K562 (cell line): ENCODE measurements around the gene ZNF180. TPM values are rescaled to one million over a fixed set of nuclear protein-coding genes. Genes with fewer than 3 reads are reported as not detected.

Experiments used
- ATAC-seq: fragments of 200-7000 bp; cut with Tn5 transposase; 3 replicates; pipeline ENCODE4 v1.9.1; 2020; ENCODE audit warnings: moderate library complexity
- BruUV-seq: library from RNA; stranded (reverse); fragments of 400-500 nt; replicated peaks from 2 replicates; lab custom pipeline; 2021; lab: Mats Ljungman, UMichigan
- CTCF ChIA-PET: fragments of 300-600 bp; formaldehyde crosslinking; extraction: SDS; loops from one replicate; lab custom pipeline; 2021; ENCODE audit warnings: low intra/inter-chr PET ratio; lab: Yijun Ruan, JAX
- POLR2A ChIA-PET: fragments of 300-600, 350-650 bp; sonication (Branson Sonifier 250); formaldehyde crosslinking; extraction: SDS; loops from one replicate; lab custom pipeline; 2021; ENCODE audit warnings: antibody characterized with exemption, inconsistent platforms; lab: Yijun Ruan, JAX
- DNase-seq, 4 experiments: peaks; one replicate each; pipeline versions ENCODE4 v3.0.0 to v3.0.0-alpha.2; 2011 to 2018; ENCODE audit warnings: low spot score in 3 of 4, mixed read lengths in 3 of 4; ENCODE audit errors: extremely low read depth in 1 of 4
- FAIRE-seq: peaks from 2 replicates; lab custom pipeline; 2011; peaks lifted over from hg19 to GRCh38; lab: Jason Lieb, UNC
- H2AFZ ChIP-seq: 2 replicates; pipeline ENCODE4 v1.6.0; 2011; ENCODE audit warnings: low read depth, low read length, control low read depth, inconsistent platforms
- H3K27ac ChIP-seq: fragments of 200-600 bp; 3 replicates; pipeline ENCODE4 v1.8.0; 2011; ENCODE audit warnings: low read depth, mild to moderate bottlenecking, control low read depth, inconsistent platforms, low read length, moderate library complexity, mixed read lengths; ENCODE audit errors: extremely low read depth
- H3K27me3 ChIP-seq, 2 experiments: fragments of 300-600 bp in 1 of 2; 2 replicates in 1 of 2; 3 replicates in 1 of 2; pipeline versions ENCODE4 v1.6.0 to v1.8.0; 2011; ENCODE audit warnings: inconsistent platforms in 2 of 2, low read length in 2 of 2, mild to moderate bottlenecking in 1 of 2, mixed read lengths in 1 of 2, moderate library complexity in 1 of 2; ENCODE audit not compliant: control insufficient read depth in 2 of 2, insufficient read depth in 2 of 2
- H3K36me3 ChIP-seq: fragments of 300-600 bp; 3 replicates; pipeline ENCODE4 v1.8.0; 2011; ENCODE audit warnings: mild to moderate bottlenecking, low read length, inconsistent platforms; ENCODE audit not compliant: control insufficient read depth, insufficient read depth
- H3K4me1 ChIP-seq, 2 experiments: fragments of 200-600 bp in 1 of 2; replicated peaks in 1 of 2; 2 replicates in 1 of 2; 3 replicates in 1 of 2; pipeline versions ENCODE4 v1.5.1 to v1.8.0; 2011; ENCODE audit warnings: inconsistent platforms in 2 of 2, low read length in 2 of 2, mild to moderate bottlenecking in 1 of 2, mixed read lengths in 1 of 2, moderate library complexity in 1 of 2; ENCODE audit not compliant: control insufficient read depth in 2 of 2, insufficient read depth in 2 of 2
- H3K4me2 ChIP-seq: 2 replicates; pipeline ENCODE4 v1.6.1; 2011; ENCODE audit warnings: low read length, control low read depth, inconsistent platforms, mixed read lengths; ENCODE audit not compliant: insufficient read depth
- H3K4me3 ChIP-seq: fragments of 200-600 bp; sonication (generic), shearing (Covaris generic); 2 replicates; pipeline ENCODE4 v1.5.1; 2016; ENCODE audit warnings: control low read depth, inconsistent platforms
- H3K79me2 ChIP-seq: fragments of 200-600 bp; 3 replicates; pipeline ENCODE4 v1.8.0; 2011; ENCODE audit warnings: low read length, inconsistent platforms; ENCODE audit not compliant: control insufficient read depth, insufficient read depth
- H3K9ac ChIP-seq, 2 experiments: 2 replicates each; pipeline versions ENCODE4 v1.6.0 to v1.6.1; 2011; ENCODE audit warnings: low read depth in 2 of 2, low read length in 2 of 2, control low read depth in 1 of 2, inconsistent platforms in 1 of 2, mild to moderate bottlenecking in 1 of 2, mixed read lengths in 1 of 2; ENCODE audit not compliant: insufficient read depth in 1 of 2
- H3K9me1 ChIP-seq: one replicate; pipeline ENCODE4 v1.6.0; 2011; ENCODE audit warnings: inconsistent platforms, mild to moderate bottlenecking, low read length, moderate library complexity; ENCODE audit not compliant: control insufficient read depth, insufficient read depth
- H3K9me3 ChIP-seq: replicated peaks from 2 replicates; pipeline ENCODE4 v1.5.1; 2011; ENCODE audit warnings: low read depth, low read length, inconsistent platforms; ENCODE audit not compliant: control insufficient read depth, insufficient read depth
- H4K20me1 ChIP-seq: replicated peaks from 2 replicates; pipeline ENCODE4 v1.6.1; 2011; ENCODE audit warnings: low read length, inconsistent platforms, mixed read lengths; ENCODE audit not compliant: control insufficient read depth, insufficient read depth
- CAMTA2 ChIP-seq: fragments of 250-450 bp; sonication (Bioruptor Pico); conservative IDR thresholded peaks from 2 replicates; pipeline ENCODE4 v1.5.1; 2022
- ESRRA ChIP-seq: fragments of 450-650 bp; IDR thresholded peaks from 2 replicates; pipeline ENCODE4 v1.6.1; 2014; ENCODE audit warnings: low read depth, mild to moderate bottlenecking, moderate library complexity, borderline replicate concordance
- SIN3B ChIP-seq: fragments of 450-650 bp; IDR thresholded peaks from 2 replicates; pipeline ENCODE4 v1.6.1; 2017; ENCODE audit warnings: low read depth, mild to moderate bottlenecking, moderate library complexity
- WGBS: fragments of 100-300 bp; shearing (Covaris generic); methylation state at CpG from one replicate; pipeline ENCODE4 v1.1.6; 2016; ENCODE audit warnings: low coverage, mixed read lengths; ENCODE audit not compliant: insufficient coverage; ENCODE audit errors: missing lambda C conversion rate; 5-methylcytosine and 5-hydroxymethylcytosine counted together
- in situ Hi-C: fragments of 300-500 bp; cut with MboI; formaldehyde crosslinking; loops from 4 replicates; pipeline ENCODE4 v1.15.0; 2018; ENCODE audit warnings: inconsistent platforms, mixed read lengths
- intact Hi-C: fragments of 100-400 bp; cut with micrococcal nuclease; formaldehyde crosslinking; loops from 2 replicates; pipeline ENCODE4 v1.14.2; 2022
- polyA plus RNA-seq, 8 experiments: library from polyadenylated mRNA; depleted of rRNA in 4 of 8; stranded (reverse) in 5 of 8; unstranded in 3 of 8; fragments of >200 nt; fragmentation: Nextera tagmentation in 2 of 8; fragmentation: Illumina TruSeq in 1 of 8; extraction: Ambion mirVana in 2 of 8; extraction: Trizol in 1 of 8; gene quantifications; 2 replicates each; pipeline versions ENCODE4 v1.2.1 to v1.2.3, GENCODE V29; 2011 to 2014; ENCODE audit warnings: inconsistent platforms in 1 of 8, missing spikeins in 1 of 8
- total RNA-seq, 7 experiments: library from RNA; depleted of rRNA in 6 of 7; stranded (reverse); fragments of >200 nt in 6 of 7; fragmentation: Illumina TruSeq in 2 of 7; extraction: Trizol in 2 of 7; gene quantifications; 2 replicates each; pipeline versions ENCODE4 v1.2.1 to v1.2.3, GENCODE V29; 2011 to 2021; ENCODE audit warnings: low replicate concordance in 1 of 7
- TF ChIP-seq, protein P1 (sequence below), 2 experiments: fragments of 150-350 bp in 1 of 2; IDR thresholded peaks; 2 replicates each; pipeline ENCODE4 v1.6.1; 2012 to 2016; ENCODE audit warnings: low read depth in 2 of 2, low read length in 2 of 2, mild to moderate bottlenecking in 1 of 2, moderate library complexity in 1 of 2
- TF ChIP-seq, protein P2 (sequence below), 2 experiments: fragments of 450-650 bp; IDR thresholded peaks; 2 replicates each; pipeline ENCODE4 v1.6.1; 2016; ENCODE audit warnings: mild to moderate bottlenecking in 2 of 2, borderline replicate concordance in 1 of 2, low read depth in 1 of 2, moderate library complexity in 1 of 2
- TF ChIP-seq, protein P3 (sequence below): fragments of 250-450 bp; sonication (Bioruptor Pico); IDR thresholded peaks from 2 replicates; pipeline ENCODE4 v1.4.0; 2020; ENCODE audit warnings: mild to moderate bottlenecking, moderate library complexity

Gene ZNF180
- total and polyA plus RNA-seq, 9 of the 15 experiments (the other 6 are each of a cell fraction or from before 2014, with no cell fraction given) = 1.8 to 8.7 (median 5.9) TPM

DNA sequence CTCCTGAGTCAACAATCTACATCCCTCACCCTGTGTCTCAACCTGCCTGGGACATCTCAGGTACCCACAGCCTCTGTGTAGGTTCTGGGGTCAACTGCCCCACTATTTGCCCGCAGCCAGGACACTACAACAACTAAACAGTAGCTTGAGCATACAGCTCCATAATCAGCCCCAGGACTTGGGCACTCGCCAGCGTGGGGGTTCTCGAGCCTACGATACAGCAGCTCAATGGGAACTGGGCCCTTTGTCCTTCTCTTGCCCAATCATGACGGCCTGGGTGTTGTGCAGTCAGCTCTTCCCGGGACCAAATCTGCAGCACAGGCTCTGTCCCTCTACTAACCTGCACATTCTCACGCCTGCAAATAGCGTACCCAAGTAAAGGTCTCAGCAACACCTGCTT is 1.3 kb downstream of the ZNF180 start:
- H3K9ac ChIP-seq = no peak overlapping the region
- peak overlapping the region; percentile 65; the same call in 1 of the 2 replicates for H3K4me3 ChIP-seq
- no peak overlapping the region for H2AFZ ChIP-seq
- H3K79me2 ChIP-seq = peaks cover 29% of the 10 kb centered on the region
- ATAC-seq (no peak), DNase-seq (no peak), FAIRE-seq (peak; percentile 32)
- no peaks in the 10 kb centered on the region for H4K20me1 ChIP-seq
- no peak overlapping the region for H3K27ac ChIP-seq
- H3K4me2 ChIP-seq = peak overlapping the region; percentile 92
- ChIA-PET POLR2A (interaction anchor here (0.6 kb wide), 1 partner anchor 506 kb away, joined by 3 read pairs; no protein-coding TSS in a partner anchor), CTCF (no interaction called here)
- intact Hi-C loops (no loop called here), in situ Hi-C loops (no loop called here)
- no peaks in the 10 kb centered on the region for H3K9me1 ChIP-seq
- no peaks in the 10 kb centered on the region for H3K27me3 ChIP-seq
- H3K9me3 ChIP-seq = peaks cover 16% of the 10 kb centered on the region
- peaks cover 7 to 22% of the 10 kb centered on the region in 2 experiments; a peak in 3 of 5 replicates for H3K4me1 ChIP-seq
- no TSS peak for BruUV-seq
- peaks cover 37% of the 10 kb centered on the region; the same call in 2 of the 3 replicates for H3K36me3 ChIP-seq
- WGBS = 97% methylated on average over 9 of the region's 9 CpGs
- no peak for TF ChIP-seq ESRRA
- TF ChIP-seq, protein P1, sequence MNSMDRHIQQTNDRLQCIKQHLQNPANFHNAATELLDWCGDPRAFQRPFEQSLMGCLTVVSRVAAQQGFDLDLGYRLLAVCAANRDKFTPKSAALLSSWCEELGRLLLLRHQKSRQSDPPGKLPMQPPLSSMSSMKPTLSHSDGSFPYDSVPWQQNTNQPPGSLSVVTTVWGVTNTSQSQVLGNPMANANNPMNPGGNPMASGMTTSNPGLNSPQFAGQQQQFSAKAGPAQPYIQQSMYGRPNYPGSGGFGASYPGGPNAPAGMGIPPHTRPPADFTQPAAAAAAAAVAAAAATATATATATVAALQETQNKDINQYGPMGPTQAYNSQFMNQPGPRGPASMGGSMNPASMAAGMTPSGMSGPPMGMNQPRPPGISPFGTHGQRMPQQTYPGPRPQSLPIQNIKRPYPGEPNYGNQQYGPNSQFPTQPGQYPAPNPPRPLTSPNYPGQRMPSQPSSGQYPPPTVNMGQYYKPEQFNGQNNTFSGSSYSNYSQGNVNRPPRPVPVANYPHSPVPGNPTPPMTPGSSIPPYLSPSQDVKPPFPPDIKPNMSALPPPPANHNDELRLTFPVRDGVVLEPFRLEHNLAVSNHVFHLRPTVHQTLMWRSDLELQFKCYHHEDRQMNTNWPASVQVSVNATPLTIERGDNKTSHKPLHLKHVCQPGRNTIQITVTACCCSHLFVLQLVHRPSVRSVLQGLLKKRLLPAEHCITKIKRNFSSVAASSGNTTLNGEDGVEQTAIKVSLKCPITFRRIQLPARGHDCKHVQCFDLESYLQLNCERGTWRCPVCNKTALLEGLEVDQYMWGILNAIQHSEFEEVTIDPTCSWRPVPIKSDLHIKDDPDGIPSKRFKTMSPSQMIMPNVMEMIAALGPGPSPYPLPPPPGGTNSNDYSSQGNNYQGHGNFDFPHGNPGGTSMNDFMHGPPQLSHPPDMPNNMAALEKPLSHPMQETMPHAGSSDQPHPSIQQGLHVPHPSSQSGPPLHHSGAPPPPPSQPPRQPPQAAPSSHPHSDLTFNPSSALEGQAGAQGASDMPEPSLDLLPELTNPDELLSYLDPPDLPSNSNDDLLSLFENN (IDR thresholded peaks at IDR 0.05; ENCODE audit: low read depth in 2 of 2, low read length in 2 of 2) = no peak
- TF ChIP-seq, protein P2, sequence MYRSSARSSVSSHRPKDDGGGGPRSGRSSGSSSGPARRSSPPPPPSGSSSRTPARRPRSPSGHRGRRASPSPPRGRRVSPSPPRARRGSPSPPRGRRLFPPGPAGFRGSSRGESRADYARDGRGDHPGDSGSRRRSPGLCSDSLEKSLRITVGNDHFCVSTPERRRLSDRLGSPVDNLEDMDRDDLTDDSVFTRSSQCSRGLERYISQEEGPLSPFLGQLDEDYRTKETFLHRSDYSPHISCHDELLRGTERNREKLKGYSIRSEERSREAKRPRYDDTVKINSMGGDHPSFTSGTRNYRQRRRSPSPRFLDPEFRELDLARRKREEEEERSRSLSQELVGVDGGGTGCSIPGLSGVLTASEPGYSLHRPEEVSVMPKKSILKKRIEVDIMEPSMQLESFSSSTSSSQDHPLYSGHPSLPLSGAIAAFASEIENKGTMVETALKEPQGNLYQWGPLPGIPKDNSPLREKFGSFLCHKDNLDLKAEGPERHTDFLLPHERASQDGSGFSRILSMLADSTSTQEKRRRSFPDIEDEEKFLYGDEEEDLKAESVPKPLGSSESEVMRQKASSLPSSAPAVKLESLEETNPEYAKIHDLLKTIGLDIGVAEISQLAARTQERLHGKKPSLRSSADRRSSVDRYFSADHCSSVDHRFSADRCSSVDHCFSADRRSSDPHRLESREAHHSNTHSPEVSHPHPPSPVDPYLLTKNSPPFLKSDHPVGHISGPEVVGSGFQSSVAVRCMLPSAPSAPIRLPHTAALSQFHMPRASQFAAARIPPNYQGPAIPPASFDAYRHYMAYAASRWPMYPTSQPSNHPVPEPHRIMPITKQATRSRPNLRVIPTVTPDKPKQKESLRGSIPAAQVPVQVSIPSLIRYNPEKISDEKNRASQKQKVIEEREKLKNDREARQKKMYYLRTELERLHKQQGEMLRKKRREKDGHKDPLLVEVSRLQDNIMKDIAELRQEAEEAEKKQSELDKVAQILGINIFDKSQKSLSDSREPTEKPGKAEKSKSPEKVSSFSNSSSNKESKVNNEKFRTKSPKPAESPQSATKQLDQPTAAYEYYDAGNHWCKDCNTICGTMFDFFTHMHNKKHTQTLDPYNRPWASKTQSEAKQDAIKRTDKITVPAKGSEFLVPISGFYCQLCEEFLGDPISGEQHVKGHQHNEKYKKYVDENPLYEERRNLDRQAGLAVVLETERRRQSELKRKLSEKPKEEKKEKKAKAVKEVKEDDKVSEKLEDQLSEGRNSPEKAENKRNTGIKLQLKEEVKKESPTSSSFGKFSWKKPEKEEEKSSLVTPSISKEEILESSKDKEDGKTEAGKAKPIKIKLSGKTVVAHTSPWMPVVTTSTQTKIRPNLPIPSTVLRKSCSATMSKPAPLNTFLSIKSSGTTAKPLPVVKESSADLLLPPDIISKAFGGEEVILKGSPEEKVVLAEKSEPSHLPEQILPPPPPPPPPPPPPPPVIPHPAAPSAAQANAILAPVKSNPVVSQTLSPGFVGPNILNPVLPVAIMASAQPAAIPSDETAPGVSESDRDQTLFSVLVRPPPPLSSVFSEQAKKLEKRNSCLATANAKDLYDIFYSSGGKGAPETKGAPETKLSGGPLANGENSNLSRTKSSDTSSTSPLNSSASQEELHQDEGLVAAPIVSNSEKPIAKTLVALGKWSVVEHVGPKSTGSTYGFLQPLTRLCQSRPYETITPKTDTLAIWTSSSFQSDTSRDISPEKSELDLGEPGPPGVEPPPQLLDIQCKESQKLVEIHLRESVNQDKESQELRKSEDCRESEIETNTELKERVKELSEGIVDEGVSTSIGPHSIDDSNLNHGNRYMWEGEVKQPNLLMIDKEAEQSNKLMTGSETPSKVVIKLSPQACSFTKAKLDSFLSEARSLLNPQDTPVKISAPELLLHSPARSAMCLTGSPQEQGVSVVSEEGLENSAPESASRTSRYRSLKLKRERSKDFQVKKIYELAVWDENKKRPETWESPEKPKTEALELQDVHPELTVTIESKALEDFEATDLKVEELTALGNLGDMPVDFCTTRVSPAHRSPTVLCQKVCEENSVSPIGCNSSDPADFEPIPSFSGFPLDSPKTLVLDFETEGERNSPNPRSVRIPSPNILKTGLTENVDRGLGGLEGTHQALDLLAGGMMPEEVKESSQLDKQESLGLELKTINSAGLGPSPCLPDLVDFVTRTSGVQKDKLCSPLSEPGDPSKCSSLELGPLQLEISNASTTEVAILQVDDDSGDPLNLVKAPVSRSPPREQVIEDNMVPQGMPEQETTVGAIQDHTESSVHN (IDR thresholded peaks at IDR 0.05; ENCODE audit: borderline replicate concordance in 1 of 2, low read depth in 1 of 2) = no peak
- TF ChIP-seq, protein P3, sequence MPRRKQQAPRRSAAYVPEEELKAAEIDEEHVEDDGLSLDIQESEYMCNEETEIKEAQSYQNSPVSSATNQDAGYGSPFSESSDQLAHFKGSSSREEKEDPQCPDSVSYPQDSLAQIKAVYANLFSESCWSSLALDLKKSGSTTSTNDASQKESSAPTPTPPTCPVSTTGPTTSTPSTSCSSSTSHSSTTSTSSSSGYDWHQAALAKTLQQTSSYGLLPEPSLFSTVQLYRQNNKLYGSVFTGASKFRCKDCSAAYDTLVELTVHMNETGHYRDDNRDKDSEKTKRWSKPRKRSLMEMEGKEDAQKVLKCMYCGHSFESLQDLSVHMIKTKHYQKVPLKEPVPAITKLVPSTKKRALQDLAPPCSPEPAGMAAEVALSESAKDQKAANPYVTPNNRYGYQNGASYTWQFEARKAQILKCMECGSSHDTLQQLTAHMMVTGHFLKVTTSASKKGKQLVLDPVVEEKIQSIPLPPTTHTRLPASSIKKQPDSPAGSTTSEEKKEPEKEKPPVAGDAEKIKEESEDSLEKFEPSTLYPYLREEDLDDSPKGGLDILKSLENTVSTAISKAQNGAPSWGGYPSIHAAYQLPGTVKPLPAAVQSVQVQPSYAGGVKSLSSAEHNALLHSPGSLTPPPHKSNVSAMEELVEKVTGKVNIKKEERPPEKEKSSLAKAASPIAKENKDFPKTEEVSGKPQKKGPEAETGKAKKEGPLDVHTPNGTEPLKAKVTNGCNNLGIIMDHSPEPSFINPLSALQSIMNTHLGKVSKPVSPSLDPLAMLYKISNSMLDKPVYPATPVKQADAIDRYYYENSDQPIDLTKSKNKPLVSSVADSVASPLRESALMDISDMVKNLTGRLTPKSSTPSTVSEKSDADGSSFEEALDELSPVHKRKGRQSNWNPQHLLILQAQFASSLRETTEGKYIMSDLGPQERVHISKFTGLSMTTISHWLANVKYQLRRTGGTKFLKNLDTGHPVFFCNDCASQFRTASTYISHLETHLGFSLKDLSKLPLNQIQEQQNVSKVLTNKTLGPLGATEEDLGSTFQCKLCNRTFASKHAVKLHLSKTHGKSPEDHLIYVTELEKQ = no peak
- TF ChIP-seq SIN3B = no peak
- TF ChIP-seq CAMTA2 (CRISPR knock-in tag) = no peak
